Calu3 (cell line): ENCODE results near the gene MTUS2. TPM values are rescaled to one million over a fixed set of nuclear protein-coding genes. Genes with fewer than 3 reads are reported as not detected.
"Not testable (repeated sequence)": the region's sequence is repeated elsewhere in the genome, so short reads cannot be mapped to it uniquely, and the experiment has no call there.

ENCODE experiments used
- BruUV-seq: library from RNA; stranded (reverse); fragments of 400-500 nt; replicated peaks from 2 replicates; lab custom pipeline; 2021; lab: Mats Ljungman, UMichigan
- CTCF ChIA-PET: fragments of 300-600 bp; sonication (Branson Sonifier 250); formaldehyde crosslinking; loops from one replicate; lab custom pipeline; 2022; ENCODE audit warnings: antibody characterized with exemption; lab: Charles Lee
- DNase-seq: peaks from one replicate; pipeline ENCODE4 v3.0.0; 2022
- H3K27ac Mint-ChIP-seq: one replicate; pipeline ENCODE4 v1.8.0; 2022; ENCODE audit warnings: mixed read lengths; ENCODE audit not compliant: unreplicated experiment
- H3K27me3 Mint-ChIP-seq: one replicate; pipeline ENCODE4 v1.8.0; 2022; ENCODE audit warnings: mixed read lengths; ENCODE audit not compliant: unreplicated experiment
- H3K36me3 Mint-ChIP-seq: one replicate; pipeline ENCODE4 v1.8.0; 2022; ENCODE audit warnings: mild to moderate bottlenecking, moderate library complexity, mixed read lengths; ENCODE audit not compliant: insufficient read depth, unreplicated experiment
- H3K4me1 Mint-ChIP-seq: one replicate; pipeline ENCODE4 v1.8.0; 2022; ENCODE audit warnings: mild to moderate bottlenecking, low read depth, mixed read lengths; ENCODE audit not compliant: unreplicated experiment
- H3K4me3 Mint-ChIP-seq: one replicate; pipeline ENCODE4 v1.8.0; 2022; ENCODE audit warnings: mild to moderate bottlenecking, low read depth, moderate library complexity, mixed read lengths; ENCODE audit not compliant: unreplicated experiment
- H3K9me3 Mint-ChIP-seq: one replicate; pipeline ENCODE4 v1.8.0; 2022; ENCODE audit warnings: low read depth, mixed read lengths; ENCODE audit not compliant: unreplicated experiment
- CTCF ChIP-seq: fragments of 200-600 bp; IDR thresholded peaks from one replicate; pipeline ENCODE4 v1.8.0; 2022; ENCODE audit warnings: antibody characterized with exemption; ENCODE audit not compliant: unreplicated experiment
- intact Hi-C: fragments of 100-400 bp; cut with micrococcal nuclease; formaldehyde crosslinking; loops from one replicate; pipeline ENCODE4 v1.10.0; 2022; ENCODE audit not compliant: unreplicated experiment
- total RNA-seq: library from RNA; stranded (reverse); gene quantifications from 2 replicates; pipeline ENCODE4 v1.2.3, GENCODE V29; 2022

Gene MTUS2
- total RNA-seq, 1 experiment from 2014 or later: not detected

- intact Hi-C loops: no loop called here
- DNase-seq: no peak
- no peak for TF ChIP-seq CTCF
- CTCF ChIA-PET: no interaction called here
- Mint-ChIP-seq H3K4me1 (no peaks in the 10 kb centered on the region), H3K27ac (no peak overlapping the region), H3K4me3 (no peak overlapping the region), H3K27me3 (no peaks in the 10 kb centered on the region), H3K36me3 (no peaks in the 10 kb centered on the region), H3K9me3 (peaks cover 17% of the 10 kb centered on the region)
- no TSS peak for BruUV-seq
These were observed 375.3 kb downstream of the MTUS2 start for GRCh38 chr13:29195456-29195855.

GRCh38 chr13:29196409-29197074, 376.4 kb downstream of the MTUS2 start:
- intact Hi-C loops: no loop called here
- peaks cover 17% of the 10 kb centered on the region for H3K9me3 Mint-ChIP-seq
- H3K27ac Mint-ChIP-seq: no peak overlapping the region
- H3K4me3 Mint-ChIP-seq: no peak overlapping the region
- TF ChIP-seq CTCF: no peak
- no peaks in the 10 kb centered on the region for H3K36me3 Mint-ChIP-seq
- CTCF ChIA-PET: no interaction called here
- H3K4me1 Mint-ChIP-seq: no peaks in the 10 kb centered on the region
- no TSS peak for BruUV-seq
- H3K27me3 Mint-ChIP-seq: no peaks in the 10 kb centered on the region
- DNase-seq: no peak

DNA sequence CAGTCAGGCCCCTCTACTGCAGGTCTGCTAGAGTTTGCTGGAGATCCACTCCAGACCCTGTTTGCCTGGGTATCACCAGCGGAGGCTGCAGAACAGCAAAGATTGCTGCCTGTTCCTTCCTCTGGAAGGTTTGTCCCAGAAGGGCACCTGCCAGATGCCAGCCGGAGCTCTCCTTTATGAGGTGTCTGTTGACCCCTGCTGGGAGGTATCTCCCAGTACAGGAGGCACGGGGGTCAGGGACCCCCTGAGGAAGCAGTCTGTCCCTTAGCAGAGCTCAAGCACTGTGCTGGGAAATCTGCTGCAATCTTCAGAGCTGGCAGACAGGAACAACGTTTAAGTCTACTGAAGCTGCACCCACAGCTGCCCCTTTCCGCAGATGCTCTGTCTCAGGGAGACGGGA, 382.6 kb downstream of the MTUS2 start:
- H3K4me3 Mint-ChIP-seq, intact Hi-C loops, DNase-seq, H3K27me3 Mint-ChIP-seq, H3K27ac Mint-ChIP-seq, BruUV-seq, H3K36me3 Mint-ChIP-seq, H3K9me3 Mint-ChIP-seq, H3K4me1 Mint-ChIP-seq, CTCF ChIA-PET: not testable (repeated sequence)

GRCh38 chr13:29204651-29205050, 384.5 kb downstream of the MTUS2 start:
- no peak for DNase-seq
- no peaks in the 10 kb centered on the region for H3K27me3 Mint-ChIP-seq
- H3K36me3 Mint-ChIP-seq: no peaks in the 10 kb centered on the region
- no peak overlapping the region for H3K4me3 Mint-ChIP-seq
- BruUV-seq: no TSS peak
- intact Hi-C loops: no loop called here
- TF ChIP-seq CTCF: no peak
- peaks cover 13% of the 10 kb centered on the region for H3K9me3 Mint-ChIP-seq
- H3K27ac Mint-ChIP-seq: no peak overlapping the region
- CTCF ChIA-PET: no interaction called here
- no peaks in the 10 kb centered on the region for H3K4me1 Mint-ChIP-seq

- intact Hi-C loops: no loop called here
- no peak for TF ChIP-seq CTCF
- H3K4me3 Mint-ChIP-seq: no peak overlapping the region
- H3K36me3 Mint-ChIP-seq: no peaks in the 10 kb centered on the region
- H3K9me3 Mint-ChIP-seq: peaks cover 18% of the 10 kb centered on the region
- no peaks in the 10 kb centered on the region for H3K4me1 Mint-ChIP-seq
- DNase-seq: no peak
- H3K27ac Mint-ChIP-seq: no peak overlapping the region
- BruUV-seq: no TSS peak
- CTCF ChIA-PET: no interaction called here
- H3K27me3 Mint-ChIP-seq: no peaks in the 10 kb centered on the region
These were observed 390.5 kb downstream of the MTUS2 start for GRCh38 chr13:29210676-29211075.

GRCh38 chr13:29211162-29211561, 391.0 kb downstream of the MTUS2 start:
- CTCF ChIA-PET, H3K27ac Mint-ChIP-seq, H3K4me3 Mint-ChIP-seq, intact Hi-C loops, H3K27me3 Mint-ChIP-seq, DNase-seq, H3K4me1 Mint-ChIP-seq, BruUV-seq, H3K36me3 Mint-ChIP-seq: not testable (repeated sequence)
- peaks cover 18% of the 10 kb centered on the region for H3K9me3 Mint-ChIP-seq
